Ramos (cell line): ENCODE data around the gene NEK10.

Source experiments
- in situ Hi-C: fragments of 300-500 bp; cut with MboI; formaldehyde crosslinking; loops from one replicate; pipeline ENCODE4 v1.14.3; 2022; ENCODE audit warnings: low sequenced_read_pairs; ENCODE audit not compliant: unreplicated experiment

NEK10 gene

DNA sequence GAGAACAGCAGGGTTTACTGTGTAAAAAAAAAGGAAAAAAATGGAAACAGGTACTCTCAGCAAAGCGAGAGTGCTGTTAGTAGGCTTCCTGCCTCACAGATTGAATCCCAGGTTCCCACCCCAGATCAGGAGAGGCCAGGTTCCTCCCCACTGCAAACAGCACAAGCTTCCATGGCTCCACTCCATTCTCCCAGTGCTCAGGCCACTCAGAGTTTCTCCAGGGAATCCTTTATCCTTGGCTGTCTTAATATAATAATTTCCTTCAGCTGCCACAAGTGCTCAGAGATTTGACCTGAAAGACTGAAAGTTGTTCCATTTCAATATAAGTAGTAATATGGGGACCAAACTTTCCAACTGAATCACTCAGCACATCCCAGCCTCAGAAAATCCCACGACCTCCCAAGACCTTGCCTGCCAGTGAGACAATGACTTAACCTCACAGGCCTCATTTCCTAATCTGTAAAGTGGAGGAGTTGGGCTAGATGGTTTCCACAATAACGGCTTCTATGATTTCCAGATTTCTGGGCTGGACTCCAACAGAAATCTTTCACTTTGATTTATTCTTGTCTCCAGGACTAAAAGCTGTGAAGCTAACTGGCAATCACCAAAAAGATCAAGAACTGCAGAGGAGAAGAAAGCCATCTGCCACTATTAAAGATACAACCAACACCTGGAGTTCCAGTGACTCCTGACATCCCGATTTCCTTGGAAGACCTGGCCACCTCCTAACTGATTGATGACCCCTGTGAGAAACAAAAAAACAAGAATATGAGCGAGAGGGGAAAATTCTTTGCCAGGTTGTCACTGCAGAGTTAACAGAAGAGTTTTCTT is 289.5 kb downstream of the NEK10 start:
- in situ Hi-C loops: no loop called here

DNA sequence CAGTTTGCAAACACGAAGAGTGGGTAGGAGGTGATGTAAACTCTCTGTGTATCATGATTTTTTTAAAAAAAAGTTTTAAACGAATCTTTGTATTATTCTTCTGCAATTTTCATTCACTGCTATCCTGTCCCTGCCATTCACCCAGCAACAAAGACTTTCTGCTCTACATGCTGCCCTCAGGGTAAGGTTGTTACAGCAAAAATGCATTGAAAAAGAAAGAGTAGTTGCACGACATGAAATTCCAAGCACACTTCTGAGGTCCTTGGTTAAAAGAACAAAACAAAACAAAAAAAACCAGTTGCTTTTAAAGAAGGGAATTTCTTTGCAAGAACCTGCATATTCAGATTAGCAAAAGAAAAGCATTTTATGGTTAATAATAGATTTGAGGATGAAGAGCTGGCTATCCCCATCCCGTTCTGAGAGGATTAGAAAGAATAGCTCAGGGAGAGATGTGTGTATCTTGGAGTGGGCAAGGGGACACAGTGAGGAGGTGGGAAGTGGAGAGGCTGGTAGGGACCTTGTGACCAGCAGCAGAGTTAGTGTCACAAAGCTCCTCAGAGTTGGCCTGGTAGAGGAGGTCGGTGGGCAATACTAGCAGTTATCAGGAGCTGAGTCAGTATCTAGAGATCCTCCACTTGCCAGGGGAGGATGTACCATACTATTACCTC is 290.8 kb downstream of the NEK10 start:
- in situ Hi-C loops: no loop called here

DNA sequence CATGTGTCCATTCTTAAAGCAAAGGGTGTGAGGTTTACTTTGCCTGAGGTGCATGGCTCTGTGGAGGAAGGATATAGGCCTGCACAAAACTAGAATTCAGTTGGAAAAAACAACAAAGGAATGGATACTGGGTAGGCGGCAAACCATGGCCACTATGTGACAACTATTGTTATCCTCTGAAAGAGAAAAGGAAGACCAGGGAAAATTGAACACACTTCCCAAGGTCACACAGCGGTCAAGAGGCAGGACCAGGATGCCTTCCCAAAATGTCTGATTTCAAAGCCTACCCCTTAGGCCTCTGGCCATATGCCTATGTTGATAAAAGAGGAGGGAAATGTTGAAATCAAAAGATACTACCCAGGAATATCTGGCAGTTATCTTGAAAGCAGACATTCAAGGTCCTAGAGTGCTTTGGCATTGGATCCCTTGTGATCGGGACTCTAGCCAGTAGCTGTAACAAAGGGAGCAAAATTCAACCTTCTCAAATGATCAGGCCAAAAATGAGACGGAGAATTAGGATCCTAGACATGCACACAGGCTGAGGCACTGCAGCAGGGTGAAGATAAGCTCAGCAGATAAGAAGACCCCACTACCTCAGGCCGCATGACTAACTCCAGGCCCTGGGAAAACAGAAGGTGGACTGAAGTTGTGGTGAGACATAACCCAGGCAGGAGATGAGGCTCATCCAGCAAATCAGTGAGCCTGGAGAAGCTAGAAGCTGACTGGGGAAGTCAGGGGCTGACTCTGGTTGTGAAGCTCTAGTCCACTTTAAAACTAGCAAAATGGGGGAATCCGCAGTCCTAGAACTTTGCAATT is 292.2 kb downstream of the NEK10 start:
- in situ Hi-C loops: no loop called here

DNA sequence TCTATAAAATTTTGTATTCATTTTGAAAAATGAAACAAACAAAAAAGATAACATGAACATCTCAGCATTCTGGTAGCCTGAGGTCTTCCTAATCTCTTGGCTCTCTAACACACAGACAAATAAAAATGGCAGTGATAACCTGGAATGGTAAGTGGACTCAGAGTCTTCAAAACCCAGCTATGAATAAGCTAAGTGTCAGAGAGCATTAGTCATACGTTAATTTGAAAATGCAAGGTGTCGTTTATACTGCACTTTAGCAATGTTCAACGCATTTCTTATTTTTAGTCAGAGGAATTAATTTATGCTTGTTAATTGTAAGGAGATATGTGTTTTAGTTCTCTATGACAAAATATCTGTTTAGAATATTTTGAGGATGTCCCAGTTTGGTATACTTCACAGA is 294.3 kb downstream of the NEK10 start:
- in situ Hi-C loops: no loop called here

DNA sequence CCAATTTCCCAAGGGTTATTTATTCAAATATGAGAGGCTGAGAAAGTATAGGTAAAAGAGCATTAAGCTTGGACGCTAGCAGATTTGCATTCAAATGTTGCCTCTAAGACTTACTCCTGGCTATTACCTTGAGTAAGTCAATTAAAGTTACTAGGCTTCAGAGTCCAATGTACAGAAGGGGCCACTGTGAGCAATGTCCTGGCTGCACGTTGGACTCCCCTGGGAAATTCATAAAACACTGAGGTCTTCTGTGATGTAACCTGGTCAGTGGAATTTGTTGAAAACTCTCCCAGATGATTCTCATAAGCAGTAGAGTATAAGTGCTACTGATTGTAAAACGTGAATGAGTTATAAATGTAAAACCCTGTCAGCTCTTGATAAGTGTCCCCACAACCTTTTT is 295.3 kb downstream of the NEK10 start:
- in situ Hi-C loops: no loop called here

- in situ Hi-C loops: no loop called here
Observed at GRCh38 chr3:27072810-27073651, 296.2 kb downstream of the NEK10 start.

DNA sequence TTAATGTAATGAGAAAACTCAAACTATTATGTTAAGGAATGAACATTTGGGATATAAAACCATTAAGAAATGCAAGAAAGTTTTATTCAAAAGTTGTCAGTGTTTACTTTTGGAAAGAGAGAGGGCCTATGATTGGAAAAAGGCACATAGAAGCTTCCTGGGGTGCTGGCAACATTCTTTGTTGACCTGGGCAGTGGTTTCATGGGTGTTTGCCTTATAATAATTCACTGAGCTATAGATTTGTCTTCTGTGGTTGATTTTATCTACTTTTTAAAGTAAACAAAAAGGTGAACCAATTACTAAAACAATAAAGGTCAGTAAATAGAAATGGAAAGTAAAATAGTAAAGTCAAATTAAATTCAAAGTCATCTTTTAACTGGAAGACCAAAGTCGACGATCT is 308.8 kb downstream of the NEK10 start:
- in situ Hi-C loops: no loop called here
